Panc1 (cell line): Measurements from ENCODE around the gene SBF2. TPM values are rescaled to one million over a fixed set of nuclear protein-coding genes. Genes with fewer than 3 reads are reported as not detected.

Source experiments
- ATAC-seq: fragments of 200-7000 bp; cut with Tn5 transposase; 2 replicates; pipeline ENCODE4 v1.9.1; 2020; ENCODE audit warnings: mild to moderate bottlenecking, moderate library complexity
- BruUV-seq: library from RNA; stranded (reverse); fragments of 400-500 nt; replicated peaks from 2 replicates; lab custom pipeline; 2021; lab: Mats Ljungman, UMichigan
- CTCF ChIA-PET: fragments of 300-600 bp; sonication (Branson Sonifier 250); formaldehyde crosslinking; loops from one replicate; lab custom pipeline; 2022; ENCODE audit warnings: antibody characterized with exemption; lab: Charles Lee
- POLR2A ChIA-PET: fragments of 300-600 bp; sonication (Branson Sonifier 250); formaldehyde crosslinking; loops from one replicate; lab custom pipeline; 2022; ENCODE audit warnings: antibody characterized with exemption; lab: Charles Lee
- DNase-seq: peaks from one replicate; pipeline ENCODE4 v3.0.0-alpha.2; 2010; ENCODE audit warnings: low read depth, low spot score
- H3K27ac ChIP-seq: 2 replicates; pipeline ENCODE4 v1.5.1; 2011; ENCODE audit warnings: mild to moderate bottlenecking, low read length, inconsistent platforms
- H3K27me3 ChIP-seq: fragments of 200-500 bp; sonication (Bioruptor generic); 2 replicates; pipeline ENCODE4 v1.6.0; 2014; ENCODE audit warnings: low read length, inconsistent platforms; ENCODE audit not compliant: control insufficient read depth, insufficient read depth
- H3K36me3 ChIP-seq: fragments of 200-500 bp; sonication (Bioruptor generic); 2 replicates; pipeline ENCODE4 v1.5.1; 2014; ENCODE audit warnings: inconsistent platforms, mild to moderate bottlenecking, low read length, moderate library complexity; ENCODE audit not compliant: control insufficient read depth, insufficient read depth
- H3K4me1 ChIP-seq: 2 replicates; pipeline ENCODE4 v1.5.1; 2011; ENCODE audit warnings: inconsistent platforms, mild to moderate bottlenecking, low read length, moderate library complexity; ENCODE audit not compliant: control insufficient read depth, insufficient read depth
- H3K4me3 ChIP-seq, 2 experiments: 2 replicates each; pipeline ENCODE4 v1.5.1; 2011 to 2012; ENCODE audit warnings: low read depth in 2 of 2, low read length in 2 of 2, mild to moderate bottlenecking in 2 of 2, inconsistent platforms in 1 of 2, moderate library complexity in 1 of 2
- H3K9me3 ChIP-seq: fragments of 200-500 bp; sonication (Bioruptor generic); 2 replicates; pipeline ENCODE4 v1.5.1; 2014; ENCODE audit warnings: low read depth, mild to moderate bottlenecking, inconsistent platforms, low read length, moderate library complexity; ENCODE audit not compliant: control insufficient read depth, insufficient read depth
- POLR2AphosphoS5 ChIP-seq: IDR thresholded peaks from 2 replicates; pipeline ENCODE4 v1.6.1; 2012; ENCODE audit warnings: mild to moderate bottlenecking, low read depth, low read length, moderate library complexity
- SIN3A ChIP-seq: IDR thresholded peaks from 2 replicates; pipeline ENCODE4 v1.6.1; 2012; ENCODE audit warnings: low read depth, mild to moderate bottlenecking, low read length, moderate library complexity, borderline replicate concordance; ENCODE audit not compliant: insufficient read depth
- TCF7L2 ChIP-seq: IDR thresholded peaks from 2 replicates; pipeline ENCODE4 v1.6.1; 2011; ENCODE audit warnings: mild to moderate bottlenecking, low read depth, low read length, inconsistent platforms
- in situ Hi-C: cut with HindIII; loops from 2 replicates; pipeline ENCODE4 v1.10.0; 2016; ENCODE audit warnings: low sequenced_read_pairs, low pct_unique_long_range_greater_than_20kb
- intact Hi-C: fragments of 100-400 bp; cut with micrococcal nuclease; formaldehyde crosslinking; loops from one replicate; pipeline ENCODE4 v1.10.0; 2022; ENCODE audit not compliant: unreplicated experiment
- total RNA-seq: library from RNA; stranded (reverse); gene quantifications from one replicate; pipeline ENCODE4 v1.2.1, GENCODE V29; 2021; ENCODE audit not compliant: unreplicated experiment
- TF ChIP-seq, protein P1 (sequence below): fragments of 450-650 bp; IDR thresholded peaks from 2 replicates; pipeline ENCODE4 v1.5.1; 2017; ENCODE audit warnings: mild to moderate bottlenecking

Gene SBF2
- total RNA-seq, 1 experiment from 2014 or later: 65.0 TPM

DNA sequence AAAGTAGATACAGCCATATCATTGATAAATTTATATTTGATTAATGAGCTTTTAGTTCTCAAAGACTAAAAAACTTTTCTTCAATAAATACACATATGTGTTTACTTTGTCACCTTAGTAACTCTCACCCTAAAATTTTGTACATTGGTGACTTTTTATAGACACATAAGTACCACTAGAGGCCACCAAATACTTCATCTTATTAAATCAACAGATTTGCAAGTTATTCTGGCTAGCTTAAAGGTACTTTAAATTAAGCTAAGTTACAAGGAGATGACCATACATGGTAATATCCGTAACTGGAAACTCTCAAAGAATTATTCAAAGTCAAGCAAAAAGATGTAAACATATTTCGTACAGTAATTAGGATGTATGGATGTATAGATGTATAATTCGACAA lies 112.2 kb downstream of the SBF2 start:
- Histone ChIP-seq H3K36me3 (no peaks in the 10 kb centered on the region), H3K27me3 (no peaks in the 10 kb centered on the region), H3K4me1 (no peaks in the 10 kb centered on the region), H3K9me3 (no peaks in the 10 kb centered on the region), H3K27ac (no peak overlapping the region), H3K4me3 (no peak overlapping the region)
- no TSS peak for BruUV-seq
- TF ChIP-seq, protein P1, sequence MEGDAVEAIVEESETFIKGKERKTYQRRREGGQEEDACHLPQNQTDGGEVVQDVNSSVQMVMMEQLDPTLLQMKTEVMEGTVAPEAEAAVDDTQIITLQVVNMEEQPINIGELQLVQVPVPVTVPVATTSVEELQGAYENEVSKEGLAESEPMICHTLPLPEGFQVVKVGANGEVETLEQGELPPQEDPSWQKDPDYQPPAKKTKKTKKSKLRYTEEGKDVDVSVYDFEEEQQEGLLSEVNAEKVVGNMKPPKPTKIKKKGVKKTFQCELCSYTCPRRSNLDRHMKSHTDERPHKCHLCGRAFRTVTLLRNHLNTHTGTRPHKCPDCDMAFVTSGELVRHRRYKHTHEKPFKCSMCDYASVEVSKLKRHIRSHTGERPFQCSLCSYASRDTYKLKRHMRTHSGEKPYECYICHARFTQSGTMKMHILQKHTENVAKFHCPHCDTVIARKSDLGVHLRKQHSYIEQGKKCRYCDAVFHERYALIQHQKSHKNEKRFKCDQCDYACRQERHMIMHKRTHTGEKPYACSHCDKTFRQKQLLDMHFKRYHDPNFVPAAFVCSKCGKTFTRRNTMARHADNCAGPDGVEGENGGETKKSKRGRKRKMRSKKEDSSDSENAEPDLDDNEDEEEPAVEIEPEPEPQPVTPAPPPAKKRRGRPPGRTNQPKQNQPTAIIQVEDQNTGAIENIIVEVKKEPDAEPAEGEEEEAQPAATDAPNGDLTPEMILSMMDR: peak; percentile 53; the same call in 1 of the 2 replicates
- TF ChIP-seq TCF7L2: no peak
- intact Hi-C loops: no loop called here
- peak; percentile 17 for DNase-seq
- in situ Hi-C loops: no loop called here
- CTCF ChIA-PET: interaction anchor here (1.0 to 2.3 kb wide), 2 partner anchors 127 to 212 kb away, joined by 3 to 13 read pairs; no protein-coding TSS in a partner anchor
- no peak; the same call in 1 of the 2 replicates for ATAC-seq
- POLR2A ChIA-PET: no interaction called here

DNA sequence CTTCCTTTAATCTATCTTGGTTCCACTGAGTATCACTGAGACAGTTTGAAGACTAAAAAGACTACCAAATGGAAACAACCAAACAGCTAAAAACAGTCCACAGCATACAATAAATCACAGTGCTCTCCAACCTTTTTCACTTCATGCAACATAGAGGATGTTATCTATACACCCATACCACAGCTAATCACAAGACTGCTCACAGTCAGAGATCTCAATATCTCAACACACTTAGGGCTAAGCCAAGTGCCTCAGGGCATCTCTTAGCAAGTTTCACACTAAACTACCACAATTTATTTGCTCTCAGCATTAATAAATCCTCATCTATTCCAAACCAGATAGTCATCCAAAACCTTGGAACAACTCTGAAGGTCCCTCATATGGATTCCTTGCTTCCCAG lies 129.4 kb downstream of the SBF2 start:
- BruUV-seq: no TSS peak
- ChIA-PET POLR2A (no interaction called here), CTCF (no interaction called here)
- no peak for DNase-seq
- Histone ChIP-seq H3K27me3 (no peaks in the 10 kb centered on the region), H3K36me3 (no peaks in the 10 kb centered on the region), H3K9me3 (no peaks in the 10 kb centered on the region), H3K27ac (peak overlapping the region; percentile 36; the same call in 1 of the 2 replicates), H3K4me3 (no peak overlapping the region), H3K4me1 (peaks cover 14% of the 10 kb centered on the region)
- no peak for ATAC-seq
- intact Hi-C loops (no loop called here), in situ Hi-C loops (no loop called here)
- TF ChIP-seq SIN3A (no peak), POLR2AphosphoS5 (no peak), TCF7L2 (no peak)

DNA sequence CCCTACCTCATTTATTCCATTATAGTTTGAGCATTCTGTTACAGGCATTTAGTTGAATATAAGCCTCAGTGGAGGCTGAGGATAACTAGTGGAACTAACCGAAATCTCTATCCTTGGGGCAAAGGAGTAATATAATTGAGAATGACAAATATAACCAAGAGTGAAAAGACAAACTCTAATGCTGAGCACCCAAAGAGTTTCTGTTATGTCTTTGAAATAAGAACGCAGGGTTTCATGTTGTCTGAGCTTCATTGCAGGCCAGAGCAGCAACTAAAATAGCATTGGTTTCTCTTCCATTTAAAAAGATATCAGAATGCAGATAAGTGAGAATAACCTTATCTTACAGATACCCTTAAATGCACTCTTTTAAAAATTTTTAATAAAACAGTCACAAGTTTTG lies 131.8 kb downstream of the SBF2 start:
- POLR2A ChIA-PET: no interaction called here
- TF ChIP-seq, protein P1: no peak
- no peak for TF ChIP-seq TCF7L2
- Histone ChIP-seq H3K4me1 (peaks cover 14% of the 10 kb centered on the region), H3K9me3 (peaks cover 9% of the 10 kb centered on the region; the same call in 1 of the 2 replicates), H3K27me3 (no peaks in the 10 kb centered on the region), H3K4me3 (no peak overlapping the region), H3K36me3 (no peaks in the 10 kb centered on the region), H3K27ac (no peak overlapping the region; the same call in 1 of the 2 replicates)
- DNase-seq (no peak), ATAC-seq (no peak)
- intact Hi-C loops (no loop called here), in situ Hi-C loops (no loop called here)
- CTCF ChIA-PET: interaction anchor here (0.6 kb wide), 1 partner anchor 25 kb away, joined by 4 read pairs; no protein-coding TSS in a partner anchor
- BruUV-seq: no TSS peak
